ENCODE data around the gene GPR68.

- TF ChIP-seq CTCF (IDR thresholded peaks at IDR 0.05), result no peak
- TF ChIP-seq EZH2 (IDR thresholded peaks at IDR 0.05; ENCODE audit: borderline replicate concordance, insufficient read depth, low read depth, low read length, poor library complexity, severe bottlenecking), result no peak
Observed at GRCh38 chr14:91283666-91284065, 39.2 kb upstream of the GPR68 start.
